SK-N-SH treated with all-trans-retinoic acid at 6 μM for 48 hours (cell line): ENCODE data around the gene AKAP1.

Experiments used
- ATAC-seq: fragments of 200-7000 bp; cut with Tn5 transposase; 3 replicates; pipeline ENCODE4 v1.9.1; 2020; ENCODE audit warnings: mild to moderate bottlenecking, moderate library complexity
- CSDC2 ChIP-seq: fragments of 250-450 bp; sonication (Bioruptor Pico); IDR thresholded peaks from 2 replicates; pipeline ENCODE4 v1.5.0; 2020; ENCODE audit warnings: mild to moderate bottlenecking, moderate library complexity
- GLIS3 ChIP-seq: fragments of 250-450 bp; sonication (Bioruptor Pico); IDR thresholded peaks from 2 replicates; pipeline ENCODE4 v1.5.0; 2020; ENCODE audit warnings: mild to moderate bottlenecking, moderate library complexity
- ISL1 ChIP-seq: fragments of 250-450 bp; sonication (Bioruptor Pico); IDR thresholded peaks from 2 replicates; pipeline ENCODE4 v2.1.2; 2022; ENCODE audit warnings: mild to moderate bottlenecking, moderate library complexity
- OSR1 ChIP-seq: fragments of 250-450 bp; sonication (Bioruptor Pico); IDR thresholded peaks from 2 replicates; pipeline ENCODE4 v1.8.0; 2022; ENCODE audit warnings: moderate library complexity, mild to moderate bottlenecking, inconsistent platforms
- PATZ1 ChIP-seq: fragments of 250-450 bp; sonication (Bioruptor Pico); IDR thresholded peaks from 2 replicates; pipeline ENCODE4 v1.8.0; 2020; ENCODE audit warnings: mild to moderate bottlenecking, moderate library complexity, borderline replicate concordance
- POU6F1 ChIP-seq: fragments of 250-450 bp; sonication (Bioruptor Pico); IDR thresholded peaks from 2 replicates; pipeline ENCODE4 v1.8.0; 2021; ENCODE audit warnings: low read depth, mild to moderate bottlenecking, moderate library complexity, borderline replicate concordance
- PPARA ChIP-seq: fragments of 250-450 bp; sonication (Bioruptor Pico); IDR thresholded peaks from 2 replicates; pipeline ENCODE4 v1.5.0; 2020; ENCODE audit warnings: mild to moderate bottlenecking, borderline replicate concordance
- SNAI2 ChIP-seq: fragments of 250-450 bp; sonication (Bioruptor Pico); IDR thresholded peaks from 2 replicates; pipeline ENCODE4 v1.5.0; 2020; ENCODE audit warnings: mild to moderate bottlenecking, moderate library complexity
- TCF4 ChIP-seq: fragments of 250-450 bp; sonication (Bioruptor Pico); IDR thresholded peaks from 2 replicates; pipeline ENCODE4 v1.8.0; 2021; ENCODE audit warnings: mild to moderate bottlenecking, moderate library complexity, borderline replicate concordance
- ZFP3 ChIP-seq: fragments of 250-450 bp; sonication (Bioruptor Pico); IDR thresholded peaks from 2 replicates; pipeline ENCODE4 v1.5.0; 2020; ENCODE audit warnings: mild to moderate bottlenecking, moderate library complexity
- ZNF565 ChIP-seq: fragments of 450-650 bp; formaldehyde crosslinking; conservative IDR thresholded peaks from 2 replicates; pipeline ENCODE4 v1.5.0; 2020; ENCODE audit warnings: low read depth, mild to moderate bottlenecking, moderate library complexity
- ZNF70 ChIP-seq: fragments of 450-650 bp; formaldehyde crosslinking; IDR thresholded peaks from 2 replicates; pipeline ENCODE4 v1.5.0; 2020; ENCODE audit warnings: mild to moderate bottlenecking, moderate library complexity
- ZNF8 ChIP-seq: fragments of 450-650 bp; formaldehyde crosslinking; IDR thresholded peaks from 2 replicates; pipeline ENCODE4 v1.5.0; 2020; ENCODE audit warnings: mild to moderate bottlenecking, moderate library complexity
- TF ChIP-seq, protein P1 (sequence below): fragments of 250-450 bp; sonication (Bioruptor Pico); IDR thresholded peaks from 2 replicates; pipeline ENCODE4 v1.5.1; 2021; ENCODE audit warnings: mild to moderate bottlenecking, moderate library complexity
- TF ChIP-seq, protein P2 (sequence below): fragments of 250-450 bp; sonication (Bioruptor Pico); IDR thresholded peaks from 2 replicates; pipeline ENCODE4 v1.5.1; 2020; ENCODE audit warnings: low read depth, mild to moderate bottlenecking, moderate library complexity
- TF ChIP-seq, protein P3 (sequence below): fragments of 250-450 bp; sonication (Bioruptor Pico); IDR thresholded peaks from 2 replicates; pipeline ENCODE4 v1.5.0; 2020; ENCODE audit warnings: mild to moderate bottlenecking, moderate library complexity

Gene AKAP1

DNA sequence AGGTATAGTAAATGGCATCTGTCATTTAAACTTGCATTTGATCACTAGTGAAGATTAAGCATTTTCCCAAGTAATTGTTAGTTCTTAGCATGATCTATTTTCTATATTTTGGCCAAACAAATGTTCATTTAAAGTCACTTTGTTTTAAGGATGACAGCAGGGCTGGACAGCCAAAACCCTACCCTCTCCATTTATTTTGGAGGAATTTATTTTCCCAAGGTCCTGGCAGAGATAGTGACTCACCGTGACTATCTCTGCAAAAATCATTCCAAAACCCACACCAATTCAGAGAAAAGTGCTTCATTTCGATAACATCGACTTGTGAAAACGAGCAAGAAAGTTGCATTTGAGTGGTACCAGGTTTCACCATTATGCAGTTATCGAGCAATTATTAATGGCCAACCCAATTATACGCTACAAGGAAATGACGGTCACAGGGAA is 665 bp upstream of the AKAP1 start:
- TF ChIP-seq OSR1 (CRISPR knock-in tag), result no peak
- TF ChIP-seq, protein P1, sequence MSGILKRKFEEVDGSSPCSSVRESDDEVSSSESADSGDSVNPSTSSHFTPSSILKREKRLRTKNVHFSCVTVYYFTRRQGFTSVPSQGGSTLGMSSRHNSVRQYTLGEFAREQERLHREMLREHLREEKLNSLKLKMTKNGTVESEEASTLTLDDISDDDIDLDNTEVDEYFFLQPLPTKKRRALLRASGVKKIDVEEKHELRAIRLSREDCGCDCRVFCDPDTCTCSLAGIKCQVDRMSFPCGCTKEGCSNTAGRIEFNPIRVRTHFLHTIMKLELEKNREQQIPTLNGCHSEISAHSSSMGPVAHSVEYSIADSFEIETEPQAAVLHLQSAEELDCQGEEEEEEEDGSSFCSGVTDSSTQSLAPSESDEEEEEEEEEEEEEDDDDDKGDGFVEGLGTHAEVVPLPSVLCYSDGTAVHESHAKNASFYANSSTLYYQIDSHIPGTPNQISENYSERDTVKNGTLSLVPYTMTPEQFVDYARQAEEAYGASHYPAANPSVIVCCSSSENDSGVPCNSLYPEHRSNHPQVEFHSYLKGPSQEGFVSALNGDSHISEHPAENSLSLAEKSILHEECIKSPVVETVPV (CRISPR knock-in tag), result no peak; the same call in 1 of the 2 replicates
- TF ChIP-seq TCF4 (CRISPR knock-in tag), result peak; percentile 35; the same call in 1 of the 2 replicates
- peak; percentile 53; the same call in 1 of the 2 replicates for TF ChIP-seq ZNF8 (CRISPR knock-in tag)
- TF ChIP-seq ISL1, result no peak
- TF ChIP-seq ZFP3 (CRISPR knock-in tag), result no peak
- 0 out of 2 replicates have a peak, but pooled peaks have one; percentile 27 for TF ChIP-seq POU6F1 (CRISPR knock-in tag)
- TF ChIP-seq, protein P2, sequence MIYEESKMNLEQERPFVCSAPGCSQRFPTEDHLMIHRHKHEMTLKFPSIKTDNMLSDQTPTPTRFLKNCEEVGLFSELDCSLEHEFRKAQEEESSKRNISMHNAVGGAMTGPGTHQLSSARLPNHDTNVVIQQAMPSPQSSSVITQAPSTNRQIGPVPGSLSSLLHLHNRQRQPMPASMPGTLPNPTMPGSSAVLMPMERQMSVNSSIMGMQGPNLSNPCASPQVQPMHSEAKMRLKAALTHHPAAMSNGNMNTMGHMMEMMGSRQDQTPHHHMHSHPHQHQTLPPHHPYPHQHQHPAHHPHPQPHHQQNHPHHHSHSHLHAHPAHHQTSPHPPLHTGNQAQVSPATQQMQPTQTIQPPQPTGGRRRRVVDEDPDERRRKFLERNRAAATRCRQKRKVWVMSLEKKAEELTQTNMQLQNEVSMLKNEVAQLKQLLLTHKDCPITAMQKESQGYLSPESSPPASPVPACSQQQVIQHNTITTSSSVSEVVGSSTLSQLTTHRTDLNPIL (CRISPR knock-in tag), result no peak
- TF ChIP-seq PPARA (CRISPR knock-in tag), result no peak
- no peak; the same call in 1 of the 2 replicates for TF ChIP-seq ZNF70
- TF ChIP-seq SNAI2 (CRISPR knock-in tag), result no peak
- TF ChIP-seq GLIS3 (CRISPR knock-in tag), result no peak
- ATAC-seq, result peak; percentile 63

DNA sequence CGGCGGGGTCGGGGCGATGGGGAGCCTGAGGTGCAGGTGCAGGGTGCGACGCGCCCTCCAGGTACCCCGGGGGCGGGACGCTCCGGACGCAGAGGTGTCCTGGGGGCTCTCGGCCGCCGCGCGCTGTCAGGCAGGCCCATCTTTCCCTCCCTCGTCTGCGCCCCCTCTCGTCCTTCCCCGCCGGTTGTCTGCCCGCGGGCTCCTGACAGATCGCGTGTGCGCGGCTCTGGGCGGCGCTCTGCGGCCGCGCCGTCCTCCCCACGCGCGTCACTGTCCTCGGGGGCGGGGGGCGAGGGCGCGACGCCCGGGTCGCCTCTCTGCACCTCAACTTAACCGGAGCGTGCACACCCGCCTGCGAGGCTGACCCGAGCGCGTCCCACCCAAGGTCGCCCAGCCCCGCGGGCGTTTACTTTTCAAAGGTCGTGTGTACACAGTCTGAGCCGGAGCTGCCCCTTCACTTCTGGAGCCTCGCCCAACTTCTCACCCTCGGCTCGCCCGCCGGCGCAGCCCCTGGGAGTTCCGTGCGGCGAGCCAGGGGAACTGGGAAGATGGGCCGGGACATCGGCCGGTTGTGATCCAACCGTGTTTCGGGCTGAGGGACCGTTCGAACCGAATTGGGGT is 512 bp downstream of the AKAP1 start:
- ATAC-seq, result peak; percentile 63
- TF ChIP-seq ZFP3 (CRISPR knock-in tag), result no peak
- 0 out of 2 replicates have a peak, but pooled peaks have one; percentile 10 for TF ChIP-seq CSDC2 (CRISPR knock-in tag)

DNA sequence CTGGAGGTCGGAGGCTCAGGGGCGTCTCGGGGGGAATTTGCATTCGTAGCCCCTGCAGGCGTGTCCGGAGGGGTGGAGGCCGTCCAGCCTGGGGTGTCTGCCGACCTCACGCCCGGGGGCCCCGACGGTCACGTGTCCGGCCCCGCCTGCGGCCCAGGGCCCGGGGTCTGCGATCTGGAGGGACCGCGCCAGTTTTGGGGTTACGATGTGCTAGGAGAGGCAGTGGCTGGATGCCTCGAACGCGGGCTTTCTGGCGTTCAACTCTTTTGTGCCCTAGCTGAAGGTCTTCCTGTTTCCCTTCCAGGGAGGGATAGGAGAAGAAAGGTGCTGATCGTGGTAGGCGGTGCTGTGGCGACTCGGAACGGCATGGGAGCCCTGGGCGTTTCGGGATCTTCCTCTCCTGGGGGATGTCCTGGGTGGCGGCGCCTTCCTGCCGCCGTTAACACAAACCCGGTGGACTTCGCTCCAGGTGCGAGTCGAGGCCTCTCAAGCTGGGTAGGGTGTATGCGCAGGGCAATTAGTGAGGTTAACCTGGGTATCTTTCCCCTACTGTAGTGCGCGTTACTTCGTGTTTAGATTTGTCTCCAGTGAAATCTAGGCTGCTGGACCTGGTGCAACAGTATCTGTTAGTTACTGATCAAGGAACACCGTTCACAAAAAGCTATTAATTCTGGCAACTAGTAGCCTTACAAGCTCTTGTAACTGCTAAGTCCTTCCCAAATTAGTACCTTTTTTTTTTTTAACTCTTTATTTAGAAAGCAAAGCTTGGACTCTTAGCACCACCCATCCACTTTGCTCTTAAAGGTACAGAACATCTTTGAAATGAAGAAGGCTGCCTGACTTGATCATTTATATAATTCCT is 1.3 kb downstream of the AKAP1 start:
- TF ChIP-seq ZNF565 (CRISPR knock-in tag) (no peak), PATZ1 (CRISPR knock-in tag) (peak; percentile 37; the same call in 1 of the 2 replicates)
- ATAC-seq, result peak; percentile 53

DNA sequence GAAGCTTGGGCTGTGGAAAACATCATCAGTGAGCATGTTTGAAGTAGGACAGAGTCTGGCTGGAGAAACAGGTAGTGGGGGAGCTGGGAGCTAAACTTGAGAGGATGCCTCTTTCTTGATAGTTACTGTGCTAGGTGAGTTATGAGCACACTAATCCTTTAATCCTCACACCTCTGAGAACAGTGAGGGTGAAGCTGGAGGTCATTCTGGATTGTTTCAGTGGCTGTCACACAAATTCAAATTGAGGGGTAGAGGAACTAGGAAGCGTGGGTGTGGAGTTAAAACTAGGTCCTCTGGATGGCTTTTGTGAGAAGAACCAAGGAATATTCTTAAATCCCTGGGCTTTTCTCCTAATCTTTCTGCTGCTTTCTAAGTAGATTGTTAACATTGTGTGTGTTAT is 3.3 kb downstream of the AKAP1 start:
- ATAC-seq, result no peak
- TF ChIP-seq, protein P3, sequence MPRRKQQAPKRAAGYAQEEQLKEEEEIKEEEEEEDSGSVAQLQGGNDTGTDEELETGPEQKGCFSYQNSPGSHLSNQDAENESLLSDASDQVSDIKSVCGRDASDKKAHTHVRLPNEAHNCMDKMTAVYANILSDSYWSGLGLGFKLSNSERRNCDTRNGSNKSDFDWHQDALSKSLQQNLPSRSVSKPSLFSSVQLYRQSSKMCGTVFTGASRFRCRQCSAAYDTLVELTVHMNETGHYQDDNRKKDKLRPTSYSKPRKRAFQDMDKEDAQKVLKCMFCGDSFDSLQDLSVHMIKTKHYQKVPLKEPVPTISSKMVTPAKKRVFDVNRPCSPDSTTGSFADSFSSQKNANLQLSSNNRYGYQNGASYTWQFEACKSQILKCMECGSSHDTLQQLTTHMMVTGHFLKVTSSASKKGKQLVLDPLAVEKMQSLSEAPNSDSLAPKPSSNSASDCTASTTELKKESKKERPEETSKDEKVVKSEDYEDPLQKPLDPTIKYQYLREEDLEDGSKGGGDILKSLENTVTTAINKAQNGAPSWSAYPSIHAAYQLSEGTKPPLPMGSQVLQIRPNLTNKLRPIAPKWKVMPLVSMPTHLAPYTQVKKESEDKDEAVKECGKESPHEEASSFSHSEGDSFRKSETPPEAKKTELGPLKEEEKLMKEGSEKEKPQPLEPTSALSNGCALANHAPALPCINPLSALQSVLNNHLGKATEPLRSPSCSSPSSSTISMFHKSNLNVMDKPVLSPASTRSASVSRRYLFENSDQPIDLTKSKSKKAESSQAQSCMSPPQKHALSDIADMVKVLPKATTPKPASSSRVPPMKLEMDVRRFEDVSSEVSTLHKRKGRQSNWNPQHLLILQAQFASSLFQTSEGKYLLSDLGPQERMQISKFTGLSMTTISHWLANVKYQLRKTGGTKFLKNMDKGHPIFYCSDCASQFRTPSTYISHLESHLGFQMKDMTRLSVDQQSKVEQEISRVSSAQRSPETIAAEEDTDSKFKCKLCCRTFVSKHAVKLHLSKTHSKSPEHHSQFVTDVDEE (CRISPR knock-in tag), result no peak
- TF ChIP-seq ZNF8 (CRISPR knock-in tag), result no peak
